ENCODE measurements around the gene CAPN7.

Gene CAPN7

DNA sequence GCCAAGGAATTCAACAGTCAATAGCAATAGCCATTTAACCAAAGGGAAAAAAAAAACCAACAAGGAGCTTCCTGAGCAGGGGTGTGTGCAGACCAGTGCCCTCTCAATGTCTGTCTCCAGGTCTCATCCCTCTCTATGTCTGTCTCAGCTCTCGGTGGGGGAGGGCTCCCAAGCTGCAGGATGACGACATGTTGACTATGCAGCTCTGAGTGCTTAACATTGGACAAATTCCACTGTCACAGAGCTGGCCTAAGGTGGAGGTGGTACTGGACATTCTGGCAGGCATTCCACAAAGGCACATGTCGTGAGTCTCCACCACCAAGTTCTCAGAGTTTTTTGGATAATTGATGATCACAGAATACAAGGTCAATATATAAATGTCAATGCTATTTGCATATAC is 2.0 kb upstream of the CAPN7 start:
- no peak for DNase-seq

GRCh38 chr3:15205482-15205933 is 538 bp upstream of the CAPN7 start:
- no peak for DNase-seq

DNA sequence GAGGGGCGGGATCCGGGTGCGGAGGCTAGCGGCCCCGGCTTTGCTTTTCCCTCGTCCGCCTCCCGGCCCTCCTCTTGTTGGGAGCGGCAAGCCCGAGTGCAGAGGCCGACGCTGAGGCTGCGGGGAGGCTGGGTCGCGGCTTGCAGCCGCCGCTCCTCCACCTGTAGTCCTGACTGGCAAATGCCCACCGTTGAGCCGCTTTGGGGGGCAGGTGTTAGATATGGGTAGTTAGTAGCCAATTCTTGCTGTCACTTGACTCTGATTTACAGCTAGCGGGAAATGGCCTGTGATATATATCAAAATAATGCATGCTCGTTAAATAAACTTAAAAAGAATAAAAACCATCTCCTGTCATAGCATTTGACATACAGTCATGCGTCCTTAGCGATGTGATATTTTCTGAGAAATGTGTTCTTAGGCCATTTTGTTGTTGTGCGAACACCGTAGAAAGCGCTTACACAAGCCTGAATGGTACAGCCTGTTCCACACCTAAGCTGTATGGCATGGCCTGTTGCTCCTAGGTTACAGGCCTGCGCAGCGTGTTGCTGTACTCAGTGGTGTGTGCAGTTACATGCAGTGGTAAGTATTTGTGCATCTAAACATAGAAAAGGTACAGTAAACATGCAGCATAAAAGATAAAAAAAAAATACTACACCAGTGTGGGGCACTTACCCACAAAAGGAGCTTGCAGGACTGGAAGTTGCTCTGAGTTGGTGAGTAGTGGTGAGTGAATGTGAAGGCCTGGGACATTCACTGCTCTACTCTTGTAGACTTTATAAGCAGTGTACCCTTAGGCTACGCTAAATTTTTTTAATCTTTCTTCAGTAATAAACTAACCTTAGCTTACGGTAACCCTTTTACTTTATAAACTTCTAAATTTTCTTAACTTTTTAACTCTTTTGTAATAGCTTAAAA is 873 bp downstream of the CAPN7 start:
- peak in 1 of 2 donors; percentile 26 for DNase-seq

DNA sequence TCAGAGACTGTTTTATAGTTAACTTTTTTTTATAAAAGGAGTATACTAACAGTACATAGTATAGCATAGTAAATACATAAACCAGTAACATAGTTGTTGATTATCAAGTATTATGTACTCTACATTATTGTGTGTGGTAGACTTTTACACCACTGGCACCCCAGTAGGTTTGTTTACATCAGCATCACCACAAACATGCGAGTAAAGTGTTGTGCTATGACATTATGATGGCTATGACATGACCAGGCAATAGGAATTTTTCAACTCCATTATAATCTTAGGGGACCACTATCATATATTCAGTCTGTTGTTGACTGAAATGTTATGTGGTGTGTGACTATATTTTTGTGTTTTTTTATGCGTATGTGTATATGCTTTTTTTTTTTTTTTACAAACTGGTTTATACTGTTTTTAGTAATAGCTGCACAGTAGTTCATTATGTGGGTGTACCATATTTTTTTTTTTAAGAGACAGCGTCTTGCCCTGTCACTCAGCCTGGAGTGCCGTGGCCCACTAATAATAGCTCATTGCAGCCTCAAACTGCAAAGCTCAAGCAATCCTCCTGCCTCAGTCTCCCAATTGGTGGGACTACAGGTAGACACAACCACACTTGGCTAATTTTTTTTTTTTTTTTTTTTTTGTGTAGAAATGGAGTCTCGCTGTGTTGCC is 1.9 kb downstream of the CAPN7 start:
- peak in 1 of 2 donors; percentile 4 for DNase-seq

DNA sequence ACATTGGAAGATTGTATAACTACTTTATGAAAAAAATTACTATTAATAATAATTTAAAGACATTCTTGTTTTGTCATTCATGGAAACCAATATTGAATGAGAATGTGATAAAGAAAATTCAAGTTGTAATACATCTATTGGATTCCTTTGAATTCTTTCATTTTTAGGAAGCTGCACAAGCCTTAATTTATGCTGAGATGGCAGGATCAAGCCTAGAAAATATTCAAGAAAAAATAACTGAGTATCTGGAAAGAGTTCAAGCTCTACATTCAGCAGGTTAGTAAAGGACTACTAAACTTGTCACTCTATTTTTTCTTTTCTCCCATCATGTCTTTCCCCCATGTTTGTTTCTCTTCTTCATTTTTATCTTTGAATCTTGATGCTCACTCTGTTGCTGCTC is 5.9 kb downstream of the CAPN7 start:
- no peak for DNase-seq

GRCh38 chr3:15214758-15215157 is 8.7 kb downstream of the CAPN7 start:
- DNase-seq = no peak

GRCh38 chr3:15215996-15216395 is 9.9 kb downstream of the CAPN7 start:
- no peak for DNase-seq

- no peak for DNase-seq
These were observed 10.5 kb downstream of the CAPN7 start for GRCh38 chr3:15216501-15216900.

DNA sequence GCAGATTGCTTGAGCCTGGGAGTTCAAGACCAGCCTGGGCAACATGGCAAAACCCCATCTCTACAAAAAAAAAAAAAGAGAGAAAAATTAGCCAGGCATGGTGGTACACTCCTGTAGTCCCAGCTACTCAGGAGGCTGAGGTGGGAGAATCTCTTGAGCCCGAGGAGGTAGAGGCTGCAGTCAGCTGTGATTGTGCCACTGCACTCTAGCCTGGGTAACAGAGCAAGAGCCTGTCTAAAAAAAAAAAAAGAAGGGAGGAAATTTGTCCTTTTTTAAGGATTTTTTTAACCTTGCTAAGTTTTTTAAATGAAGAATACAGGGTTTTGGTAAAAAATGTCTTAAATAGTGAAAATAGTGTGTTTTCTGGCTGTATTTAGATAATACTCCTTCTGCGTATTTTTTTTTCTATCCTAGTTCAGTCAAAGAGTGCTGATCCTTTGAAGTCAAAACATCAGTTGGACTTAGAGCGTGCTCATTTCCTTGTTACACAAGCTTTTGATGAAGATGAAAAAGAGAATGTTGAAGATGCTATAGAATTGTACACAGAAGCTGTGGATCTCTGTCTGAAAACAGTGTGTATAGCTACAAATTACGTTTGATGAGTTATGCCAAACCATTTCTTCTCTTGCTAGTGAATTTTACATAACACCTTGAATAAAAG is 11.1 kb downstream of the CAPN7 start:
- no peak for DNase-seq

- no peak for DNase-seq
These were observed 11.8 kb downstream of the CAPN7 start for GRCh38 chr3:15217841-15218267.

DNA sequence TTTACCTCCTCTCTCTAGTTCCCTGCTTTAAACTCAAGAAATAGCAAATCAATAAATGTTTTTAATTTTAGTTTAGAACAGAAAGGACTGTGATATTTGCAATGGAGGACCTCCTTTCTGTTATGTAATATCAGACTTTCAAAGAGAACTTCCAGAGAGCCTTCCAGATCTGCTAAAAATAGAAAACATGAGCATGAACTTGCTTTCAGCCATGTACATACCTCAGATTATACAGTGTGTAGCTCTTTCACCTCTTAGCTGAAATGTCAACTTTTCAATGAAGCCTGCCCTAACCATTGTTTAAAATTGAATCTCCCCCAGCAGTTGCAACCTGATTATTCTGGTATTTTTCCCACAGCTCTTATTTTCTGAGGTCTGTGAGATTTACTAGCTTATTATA is 12.6 kb downstream of the CAPN7 start:
- no peak for DNase-seq

DNA sequence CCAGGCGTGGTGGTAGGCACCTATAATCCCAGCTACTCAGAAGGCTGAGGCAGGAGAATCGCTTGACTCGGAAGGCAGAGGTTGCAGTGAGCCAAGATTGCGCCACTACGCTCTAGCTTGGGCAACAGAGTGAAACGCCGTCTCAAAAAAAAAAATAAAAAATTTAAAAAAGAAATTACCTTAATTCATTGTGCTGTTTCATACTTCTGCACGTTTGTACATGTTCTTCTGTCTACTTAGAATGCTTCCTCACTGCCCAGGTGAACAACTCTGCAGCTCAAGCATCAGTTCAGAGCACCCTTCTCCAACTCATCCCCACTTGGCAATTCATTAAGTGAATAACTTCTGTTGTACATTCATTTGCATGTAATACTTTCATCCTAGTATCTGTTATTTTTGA is 14.0 kb downstream of the CAPN7 start:
- no peak for DNase-seq

GRCh38 chr3:15220661-15221060 is 14.6 kb downstream of the CAPN7 start:
- no peak for DNase-seq

DNA sequence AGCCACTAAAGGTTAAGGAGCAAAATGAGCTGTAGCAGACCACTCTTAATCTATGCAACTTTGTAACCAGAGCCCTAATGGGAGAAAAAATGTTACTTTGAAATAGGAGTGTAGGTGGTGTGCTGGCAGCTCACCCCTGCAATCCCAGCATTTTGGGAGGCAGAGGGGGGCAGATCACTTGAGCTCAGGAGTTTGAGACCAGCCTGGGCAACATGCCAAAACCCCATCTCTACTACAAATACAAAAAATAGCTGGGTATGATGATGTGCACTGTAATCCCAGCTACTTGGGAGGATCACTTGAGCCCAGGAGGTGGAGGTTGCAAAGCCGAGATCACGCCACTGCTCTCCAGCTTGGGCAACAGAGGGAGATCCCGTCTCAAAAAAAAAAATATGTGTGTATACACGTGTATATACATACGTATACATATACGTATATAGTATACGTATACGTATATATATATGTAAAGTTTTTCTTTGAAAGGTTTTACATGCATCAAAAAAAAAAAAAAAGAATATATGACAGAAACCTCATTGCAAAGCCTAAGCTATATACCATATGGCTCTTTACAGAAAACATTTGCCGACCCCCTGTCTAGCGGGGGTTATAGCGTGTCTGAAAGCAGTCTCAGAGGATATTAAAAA is 15.7 kb downstream of the CAPN7 start:
- DNase-seq = no peak

- no peak for DNase-seq
These were observed 17.9 kb downstream of the CAPN7 start for GRCh38 chr3:15223685-15224572.

GRCh38 chr3:15228147-15228546 is 22.1 kb downstream of the CAPN7 start:
- DNase-seq = no peak

GRCh38 chr3:15229262-15229661 is 23.2 kb downstream of the CAPN7 start:
- no peak for DNase-seq

GRCh38 chr3:15241341-15241740 is 35.3 kb downstream of the CAPN7 start:
- peak; percentile 59 to 60 for DNase-seq

GRCh38 chr3:15243822-15244482 is 37.9 kb downstream of the CAPN7 start:
- no peak for DNase-seq

DNA sequence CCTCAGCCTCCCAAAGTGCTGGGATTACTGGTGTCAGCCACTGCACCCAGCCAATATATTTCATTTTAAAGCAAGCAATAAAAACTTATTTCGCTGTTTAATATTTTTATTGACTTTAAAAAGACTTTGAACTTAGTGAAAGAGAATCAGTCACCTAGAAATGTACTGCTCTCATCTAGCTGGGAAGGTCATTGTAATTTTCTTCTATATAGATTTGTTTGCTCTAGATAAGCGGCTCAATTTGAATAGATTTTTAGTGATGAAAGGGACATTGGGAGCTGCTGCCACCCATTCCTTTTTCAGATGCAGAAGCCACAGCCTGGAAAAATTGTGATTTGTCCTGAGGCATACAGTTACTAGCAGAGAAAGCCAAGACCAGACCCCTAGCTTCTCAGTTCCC is 40.1 kb downstream of the CAPN7 start:
- no peak for DNase-seq

DNA sequence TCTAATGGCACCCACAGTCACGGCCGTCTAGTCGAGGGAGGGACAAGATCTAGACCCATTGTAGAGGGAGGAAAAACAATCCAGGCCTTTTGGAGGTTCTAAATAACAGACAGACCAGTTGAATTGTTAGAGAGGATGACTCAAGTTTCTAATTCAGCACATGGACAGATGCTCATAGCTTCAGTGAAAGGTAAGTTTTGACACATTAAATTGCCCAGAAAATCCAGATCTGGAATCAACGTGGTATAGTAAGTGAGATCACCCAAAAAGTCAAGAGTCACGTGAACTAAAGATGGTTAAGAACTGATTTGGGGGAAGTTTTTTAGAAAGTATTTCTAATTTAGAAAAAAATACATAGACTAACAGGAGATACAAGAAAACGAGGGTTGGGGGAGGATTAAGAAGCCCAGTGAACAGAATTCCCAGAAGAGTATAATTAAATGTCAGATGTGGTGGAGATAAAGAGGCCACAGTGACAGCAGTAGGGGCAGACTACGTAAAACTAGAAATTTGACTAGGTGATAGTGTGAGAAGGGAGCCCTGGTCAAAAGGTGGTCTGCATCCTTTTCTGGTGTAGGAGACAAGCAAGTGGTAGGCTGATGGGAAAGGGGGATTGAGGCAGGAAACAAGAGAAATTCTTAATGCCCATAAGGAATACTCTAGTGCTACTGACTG is 47.1 kb downstream of the CAPN7 start:
- no peak for DNase-seq
